NB4 (cell line): ENCODE measurements around the gene MTOR.

Experiments
- DNase-seq: peaks from one replicate; pipeline ENCODE4 v3.0.0; 2010; ENCODE audit warnings: low read depth
- H3K4me3 ChIP-seq: one replicate; pipeline ENCODE4 v1.5.1; 2011; ENCODE audit warnings: mild to moderate bottlenecking, low read depth, low read length, moderate library complexity
- CTCF ChIP-seq: IDR thresholded peaks from one replicate; pipeline ENCODE4 v1.5.1; 2012; ENCODE audit warnings: low read depth, low read length
- MAX ChIP-seq: IDR thresholded peaks from 2 replicates; pipeline ENCODE4 v1.6.1; 2011; ENCODE audit warnings: low read depth, low read length
- MYC ChIP-seq: IDR thresholded peaks from 2 replicates; pipeline ENCODE4 v1.6.1; 2011; ENCODE audit warnings: low read depth, low read length
- POLR2A ChIP-seq: IDR thresholded peaks from 2 replicates; pipeline ENCODE4 v1.6.1; 2011; ENCODE audit warnings: mild to moderate bottlenecking; ENCODE audit not compliant: insufficient read length; ENCODE audit errors: extremely low read depth

The MTOR gene

GRCh38 chr1:11237356-11237755, 25.0 kb downstream of the MTOR start:
- no peak overlapping the region for H3K4me3 ChIP-seq
- TF ChIP-seq POLR2A (no peak), MYC (no peak), CTCF (no peak), MAX (no peak)
- DNase-seq: no peak

- H3K4me3 ChIP-seq: no peak overlapping the region
- no peak for DNase-seq
- TF ChIP-seq POLR2A (no peak), MAX (no peak), CTCF (no peak), MYC (no peak)
Measured at GRCh38 chr1:11233208-11233607, 29.1 kb downstream of the MTOR start.

GRCh38 chr1:11229203-11229602, 33.1 kb downstream of the MTOR start:
- H3K4me3 ChIP-seq: no peak overlapping the region
- TF ChIP-seq CTCF: no peak
- TF ChIP-seq MYC: no peak
- no peak for TF ChIP-seq MAX
- no peak for DNase-seq

- no peak overlapping the region for H3K4me3 ChIP-seq
- no peak for DNase-seq
- TF ChIP-seq POLR2A (no peak), MAX (no peak), CTCF (no peak), MYC (no peak)
Measured at GRCh38 chr1:11227106-11228077, 35.0 kb downstream of the MTOR start.

GRCh38 chr1:11216074-11216473, 46.3 kb downstream of the MTOR start:
- no peak for TF ChIP-seq MYC
- no peak for TF ChIP-seq MAX
- no peak for TF ChIP-seq CTCF
- no peak for TF ChIP-seq POLR2A
- no peak for DNase-seq
- H3K4me3 ChIP-seq: no peak overlapping the region
